ENCODE measurements around the gene EXD1. TPM values are rescaled to one million over a fixed set of nuclear protein-coding genes. Genes with fewer than 3 reads are reported as not detected.

EXD1 gene
- total and polyA plus RNA-seq, 9 of the 15 experiments (the other 6 are each of a cell fraction or from before 2014, with no cell fraction given), result not detected

DNA sequence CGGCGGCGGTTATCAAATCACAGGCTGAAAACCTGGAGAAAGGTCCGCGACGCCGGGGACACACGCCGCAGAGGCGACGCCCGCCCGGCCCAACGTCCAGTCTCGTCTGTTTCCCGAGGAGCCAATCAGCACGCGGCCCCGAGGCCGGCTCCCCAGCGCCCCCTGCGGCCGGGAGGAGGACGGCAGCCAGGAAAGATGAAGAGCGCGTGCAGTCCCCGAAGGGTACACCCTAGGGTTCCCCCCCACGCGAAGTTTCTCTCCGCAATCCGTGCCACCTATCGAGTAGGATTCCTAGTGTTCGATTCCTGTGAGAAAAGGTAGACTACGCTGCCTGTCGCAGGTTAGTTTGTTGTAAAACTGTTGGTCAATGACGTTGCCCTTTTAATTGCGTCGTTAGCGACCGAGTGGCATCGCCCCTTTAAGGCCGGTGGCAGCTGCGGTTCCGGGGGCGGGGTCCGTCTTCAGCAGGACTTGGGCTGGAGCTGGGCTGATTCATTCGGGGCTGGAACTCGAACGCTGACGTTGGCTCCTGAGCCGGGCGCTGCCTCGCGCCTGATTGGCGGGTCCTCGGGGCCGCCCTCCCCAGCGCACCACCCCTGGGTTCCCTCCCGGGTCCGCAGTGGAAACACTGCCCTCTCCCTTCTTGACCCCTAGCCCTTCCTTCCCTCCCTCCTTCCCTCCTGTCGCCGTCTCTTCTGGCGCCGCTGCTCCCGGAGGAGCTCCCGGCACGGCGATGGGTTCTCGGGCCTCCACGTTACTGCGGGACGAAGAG is at the start of gene EXD1, which contains the start of gene CHP1 (continued):
- TF ChIP-seq, protein P1, sequence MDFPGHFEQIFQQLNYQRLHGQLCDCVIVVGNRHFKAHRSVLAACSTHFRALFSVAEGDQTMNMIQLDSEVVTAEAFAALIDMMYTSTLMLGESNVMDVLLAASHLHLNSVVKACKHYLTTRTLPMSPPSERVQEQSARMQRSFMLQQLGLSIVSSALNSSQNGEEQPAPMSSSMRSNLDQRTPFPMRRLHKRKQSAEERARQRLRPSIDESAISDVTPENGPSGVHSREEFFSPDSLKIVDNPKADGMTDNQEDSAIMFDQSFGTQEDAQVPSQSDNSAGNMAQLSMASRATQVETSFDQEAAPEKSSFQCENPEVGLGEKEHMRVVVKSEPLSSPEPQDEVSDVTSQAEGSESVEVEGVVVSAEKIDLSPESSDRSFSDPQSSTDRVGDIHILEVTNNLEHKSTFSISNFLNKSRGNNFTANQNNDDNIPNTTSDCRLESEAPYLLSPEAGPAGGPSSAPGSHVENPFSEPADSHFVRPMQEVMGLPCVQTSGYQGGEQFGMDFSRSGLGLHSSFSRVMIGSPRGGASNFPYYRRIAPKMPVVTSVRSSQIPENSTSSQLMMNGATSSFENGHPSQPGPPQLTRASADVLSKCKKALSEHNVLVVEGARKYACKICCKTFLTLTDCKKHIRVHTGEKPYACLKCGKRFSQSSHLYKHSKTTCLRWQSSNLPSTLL (IDR thresholded peaks at IDR 0.05), result peak; percentile 100
- no peak for TF ChIP-seq IFI16 (CRISPR knock-in tag; IDR thresholded peaks at IDR 0.05)
- TF ChIP-seq, protein P2, sequence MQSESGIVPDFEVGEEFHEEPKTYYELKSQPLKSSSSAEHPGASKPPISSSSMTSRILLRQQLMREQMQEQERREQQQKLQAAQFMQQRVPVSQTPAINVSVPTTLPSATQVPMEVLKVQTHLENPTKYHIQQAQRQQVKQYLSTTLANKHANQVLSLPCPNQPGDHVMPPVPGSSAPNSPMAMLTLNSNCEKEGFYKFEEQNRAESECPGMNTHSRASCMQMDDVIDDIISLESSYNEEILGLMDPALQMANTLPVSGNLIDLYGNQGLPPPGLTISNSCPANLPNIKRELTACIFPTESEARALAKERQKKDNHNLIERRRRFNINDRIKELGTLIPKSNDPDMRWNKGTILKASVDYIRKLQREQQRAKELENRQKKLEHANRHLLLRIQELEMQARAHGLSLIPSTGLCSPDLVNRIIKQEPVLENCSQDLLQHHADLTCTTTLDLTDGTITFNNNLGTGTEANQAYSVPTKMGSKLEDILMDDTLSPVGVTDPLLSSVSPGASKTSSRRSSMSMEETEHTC (IDR thresholded peaks at IDR 0.05), result peak; percentile 43; the same call in 1 of the 2 replicates
- peak; percentile 42; the same call in 1 of the 2 replicates for TF ChIP-seq KLF13 (tag; IDR thresholded peaks at IDR 0.05; ENCODE audit: borderline replicate concordance, low read depth)
- TF ChIP-seq, protein P3, sequence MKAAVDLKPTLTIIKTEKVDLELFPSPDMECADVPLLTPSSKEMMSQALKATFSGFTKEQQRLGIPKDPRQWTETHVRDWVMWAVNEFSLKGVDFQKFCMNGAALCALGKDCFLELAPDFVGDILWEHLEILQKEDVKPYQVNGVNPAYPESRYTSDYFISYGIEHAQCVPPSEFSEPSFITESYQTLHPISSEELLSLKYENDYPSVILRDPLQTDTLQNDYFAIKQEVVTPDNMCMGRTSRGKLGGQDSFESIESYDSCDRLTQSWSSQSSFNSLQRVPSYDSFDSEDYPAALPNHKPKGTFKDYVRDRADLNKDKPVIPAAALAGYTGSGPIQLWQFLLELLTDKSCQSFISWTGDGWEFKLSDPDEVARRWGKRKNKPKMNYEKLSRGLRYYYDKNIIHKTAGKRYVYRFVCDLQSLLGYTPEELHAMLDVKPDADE (conservative IDR thresholded peaks at IDR 0.05; ENCODE audit: control insufficient read depth, low read depth, low read length), result peak; percentile 98
- TF ChIP-seq ZBED1 (IDR thresholded peaks at IDR 0.05), result peak; percentile 46; the same call in 1 of the 2 replicates
- TF ChIP-seq, protein P4, sequence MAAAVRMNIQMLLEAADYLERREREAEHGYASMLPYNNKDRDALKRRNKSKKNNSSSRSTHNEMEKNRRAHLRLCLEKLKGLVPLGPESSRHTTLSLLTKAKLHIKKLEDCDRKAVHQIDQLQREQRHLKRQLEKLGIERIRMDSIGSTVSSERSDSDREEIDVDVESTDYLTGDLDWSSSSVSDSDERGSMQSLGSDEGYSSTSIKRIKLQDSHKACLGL (CRISPR knock-in tag; IDR thresholded peaks at IDR 0.05; ENCODE audit: borderline replicate concordance, poor library complexity, severe bottlenecking), result no peak
- no peak for TF ChIP-seq MEF2A (IDR thresholded peaks at IDR 0.05; ENCODE audit: control insufficient read depth, low read depth, low read length)
- TF ChIP-seq BHLHE40 (IDR thresholded peaks at IDR 0.05; ENCODE audit: low read length), result no peak; the same call in 1 of the 2 replicates
- TF ChIP-seq, protein P5, sequence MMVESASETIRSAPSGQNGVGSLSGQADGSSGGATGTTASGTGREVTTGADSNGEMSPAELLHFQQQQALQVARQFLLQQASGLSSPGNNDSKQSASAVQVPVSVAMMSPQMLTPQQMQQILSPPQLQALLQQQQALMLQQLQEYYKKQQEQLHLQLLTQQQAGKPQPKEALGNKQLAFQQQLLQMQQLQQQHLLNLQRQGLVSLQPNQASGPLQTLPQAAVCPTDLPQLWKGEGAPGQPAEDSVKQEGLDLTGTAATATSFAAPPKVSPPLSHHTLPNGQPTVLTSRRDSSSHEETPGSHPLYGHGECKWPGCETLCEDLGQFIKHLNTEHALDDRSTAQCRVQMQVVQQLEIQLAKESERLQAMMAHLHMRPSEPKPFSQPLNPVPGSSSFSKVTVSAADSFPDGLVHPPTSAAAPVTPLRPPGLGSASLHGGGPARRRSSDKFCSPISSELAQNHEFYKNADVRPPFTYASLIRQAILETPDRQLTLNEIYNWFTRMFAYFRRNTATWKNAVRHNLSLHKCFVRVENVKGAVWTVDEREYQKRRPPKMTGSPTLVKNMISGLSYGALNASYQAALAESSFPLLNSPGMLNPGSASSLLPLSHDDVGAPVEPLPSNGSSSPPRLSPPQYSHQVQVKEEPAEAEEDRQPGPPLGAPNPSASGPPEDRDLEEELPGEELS (CRISPR knock-in tag; IDR thresholded peaks at IDR 0.05; ENCODE audit: borderline replicate concordance), result no peak; the same call in none of the 2 replicates
- TF ChIP-seq IRF2 (CRISPR knock-in tag; IDR thresholded peaks at IDR 0.05), result no peak
- TF ChIP-seq, protein P6, sequence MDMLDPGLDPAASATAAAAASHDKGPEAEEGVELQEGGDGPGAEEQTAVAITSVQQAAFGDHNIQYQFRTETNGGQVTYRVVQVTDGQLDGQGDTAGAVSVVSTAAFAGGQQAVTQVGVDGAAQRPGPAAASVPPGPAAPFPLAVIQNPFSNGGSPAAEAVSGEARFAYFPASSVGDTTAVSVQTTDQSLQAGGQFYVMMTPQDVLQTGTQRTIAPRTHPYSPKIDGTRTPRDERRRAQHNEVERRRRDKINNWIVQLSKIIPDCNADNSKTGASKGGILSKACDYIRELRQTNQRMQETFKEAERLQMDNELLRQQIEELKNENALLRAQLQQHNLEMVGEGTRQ (CRISPR knock-in tag; IDR thresholded peaks at IDR 0.05), result no peak
- no peak for TF ChIP-seq PTTG1 (tag; IDR thresholded peaks at IDR 0.05; ENCODE audit: low read depth)
- TF ChIP-seq MECOM (CRISPR knock-in tag; IDR thresholded peaks at IDR 0.05), result no peak
- TF ChIP-seq NFATC3 (IDR thresholded peaks at IDR 0.05), result no peak
- TF ChIP-seq ZNF41 (CRISPR knock-in tag; conservative IDR thresholded peaks at IDR 0.05), result no peak; the same call in 1 of the 2 replicates
- TF ChIP-seq BCL6 (CRISPR knock-in tag; IDR thresholded peaks at IDR 0.05), result no peak

All from K562 (cell line).